HCT116 (cell line): ENCODE data around the gene DNAAF5.

Experiments
- CEBPB ChIP-seq: IDR thresholded peaks from 2 replicates; pipeline ENCODE4 v1.6.1; 2012; ENCODE audit warnings: low read depth
- CTCF ChIP-seq, 3 experiments: fragments of 200-600 bp in 1 of 3; sonication (generic) in 1 of 3; IDR thresholded peaks in 2 of 3; conservative IDR thresholded peaks in 1 of 3; 2 replicates each; pipeline ENCODE4 v1.5.1; 2012 to 2017; ENCODE audit warnings: low read depth in 2 of 3, low read length in 2 of 3, antibody characterized with exemption in 1 of 3, borderline replicate concordance in 1 of 3, control low read depth in 1 of 3, mild to moderate bottlenecking in 1 of 3, mixed read lengths in 1 of 3, mixed run types in 1 of 3, moderate library complexity in 1 of 3; ENCODE audit not compliant: insufficient read depth in 1 of 3
- EZH2 ChIP-seq: fragments of 200-600 bp; sonication (generic); IDR thresholded peaks from 2 replicates; pipeline ENCODE4 v1.6.1; 2017; ENCODE audit warnings: antibody characterized with exemption, mixed run types
- MAX ChIP-seq: IDR thresholded peaks from 2 replicates; pipeline ENCODE4 v1.6.1; 2012
- POLR2A ChIP-seq: IDR thresholded peaks from 2 replicates; pipeline ENCODE4 v1.7.0; 2011; ENCODE audit warnings: borderline replicate concordance; ENCODE audit not compliant: insufficient read depth, insufficient read length; ENCODE audit errors: extremely low read depth
- POLR2AphosphoS5 ChIP-seq: IDR thresholded peaks from 2 replicates; pipeline ENCODE4 v1.6.1; 2011; ENCODE audit warnings: mild to moderate bottlenecking, low read depth, low read length, moderate library complexity
- SP1 ChIP-seq: IDR thresholded peaks from 2 replicates; pipeline ENCODE4 v1.6.1; 2012; ENCODE audit warnings: low read depth
- ZNF274 ChIP-seq: fragments of 200-500 bp; sonication (Bioruptor generic); IDR thresholded peaks from 2 replicates; pipeline ENCODE4 v1.6.1; 2014; ENCODE audit warnings: mild to moderate bottlenecking, low read depth, low read length, inconsistent platforms

DNA sequence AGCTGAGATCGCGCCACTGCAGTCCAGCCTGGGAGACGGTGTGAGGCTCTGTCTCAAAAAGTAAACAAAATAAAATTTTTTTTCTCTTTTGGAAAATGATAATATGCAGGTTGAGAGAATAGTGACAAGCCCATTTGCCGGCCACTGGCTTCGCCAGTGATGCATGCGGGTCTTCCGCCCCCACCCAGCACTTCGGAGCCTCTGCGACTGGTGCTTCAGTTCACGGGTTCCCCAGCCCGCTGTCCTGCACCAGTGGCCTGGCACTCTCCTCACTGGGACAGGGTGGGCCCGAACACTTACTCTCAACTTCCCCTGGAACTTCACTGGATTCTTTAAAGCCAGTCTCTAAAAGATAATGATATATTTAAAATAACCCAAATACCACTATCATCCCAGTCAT is 108.5 kb downstream of the DNAAF5 start:
- no peak for TF ChIP-seq CTCF (IDR thresholded peaks at IDR 0.05 in 2 of 3, conservative IDR thresholded peaks at IDR 0.05 in 1 of 3; ENCODE audit: borderline replicate concordance in 1 of 3, insufficient read depth in 1 of 3, low read depth in 2 of 3, low read length in 2 of 3)
- TF ChIP-seq POLR2A = no peak
- TF ChIP-seq EZH2 = no peak
- TF ChIP-seq POLR2AphosphoS5 = no peak
- TF ChIP-seq ZNF274 = no peak
- no peak for TF ChIP-seq SP1
- no peak for TF ChIP-seq MAX
- TF ChIP-seq CEBPB = no peak
